ENCODE measurements around the gene DLG5.

- TF ChIP-seq EZH2phosphoT487 (IDR thresholded peaks at IDR 0.05; ENCODE audit: insufficient read depth, low read depth) (no peak), EZH2 (IDR thresholded peaks at IDR 0.05; ENCODE audit: insufficient read depth, poor library complexity, severe bottlenecking) (no peak)
These were observed 16.7 kb downstream of the DLG5 start for GRCh38 chr10:77909749-77910375.
